Uterus (tissue), 4 donors: ENCODE data around the gene MTHFS. TPM values are rescaled to one million over a fixed set of nuclear protein-coding genes. Genes with fewer than 3 reads are reported as not detected.

Experiments
- DNase-seq, 2 donors: peaks; one replicate each; pipeline ENCODE4 v3.0.0-alpha.2; 2019 to 2020
- H3K27ac ChIP-seq, 2 donors: fragments of 200-600 bp; sonication (generic); 1 replicate in 1 of 2; 2 replicates in 1 of 2; pipeline ENCODE4 v1.5.1; 2016 to 2018
- H3K27me3 ChIP-seq, 2 donors: fragments of 200-600 bp; sonication (generic); one replicate each; pipeline ENCODE4 v1.5.1; 2018 to 2019; ENCODE audit warnings: control low read depth in 1 of 2
- H3K36me3 ChIP-seq, 2 donors: fragments of 200-600 bp; sonication (generic); one replicate each; pipeline ENCODE4 v1.5.1; 2019; ENCODE audit warnings: control low read depth in 1 of 2
- H3K4me1 ChIP-seq, 2 donors: fragments of 200-600 bp; sonication (generic); one replicate each; pipeline ENCODE4 v1.5.1; 2018 to 2019; ENCODE audit warnings: control low read depth in 1 of 2
- H3K4me3 ChIP-seq, 2 donors: fragments of 200-600 bp; sonication (generic); 1 replicate in 1 of 2; 2 replicates in 1 of 2; pipeline ENCODE4 v1.5.1; 2018 to 2019; ENCODE audit warnings: mild to moderate bottlenecking in 1 of 2
- H3K9me3 ChIP-seq, 2 donors: fragments of 200-600 bp; sonication (generic); one replicate each; pipeline ENCODE4 v1.5.1; 2019; ENCODE audit warnings: control low read depth in 1 of 2
- POLR2A ChIP-seq, 2 donors: fragments of 450-650 bp; IDR thresholded peaks; one replicate each; pipeline ENCODE4 v1.6.1; 2016; ENCODE audit warnings: antibody characterized with exemption in 2 of 2, mild to moderate bottlenecking in 1 of 2, moderate library complexity in 1 of 2
- intact Hi-C: fragments of 100-400 bp; cut with DNase I; formaldehyde crosslinking; loops from one replicate; pipeline ENCODE4 v1.15.1; 2023; ENCODE audit warnings: low total_unique reads
- total RNA-seq, 4 donors: library from RNA; depleted of rRNA in 3 of 4; stranded (reverse); fragments of >200 nt in 3 of 4; gene quantifications; one replicate each; pipeline versions ENCODE4 v1.1.0 to v1.2.4, GENCODE V29; 2014 to 2023
- TF ChIP-seq, protein P1 (sequence below), 4 experiments: fragments of 200-600 bp in 2 of 4; fragments of 450-650 bp in 2 of 4; sonication (generic) in 2 of 4; IDR thresholded peaks; one replicate each; pipeline ENCODE4 v1.5.1; 2016 to 2019; ENCODE audit warnings: antibody characterized with exemption in 4 of 4, mild to moderate bottlenecking in 2 of 4, moderate library complexity in 1 of 4
- donor health status: DM: yes; HTN: yes; CAD: no.

The MTHFS gene
- total RNA-seq, 4 donors from 2014 or later = 1.5 to 22.4 (median 7.4) TPM; not detected in 1

DNA sequence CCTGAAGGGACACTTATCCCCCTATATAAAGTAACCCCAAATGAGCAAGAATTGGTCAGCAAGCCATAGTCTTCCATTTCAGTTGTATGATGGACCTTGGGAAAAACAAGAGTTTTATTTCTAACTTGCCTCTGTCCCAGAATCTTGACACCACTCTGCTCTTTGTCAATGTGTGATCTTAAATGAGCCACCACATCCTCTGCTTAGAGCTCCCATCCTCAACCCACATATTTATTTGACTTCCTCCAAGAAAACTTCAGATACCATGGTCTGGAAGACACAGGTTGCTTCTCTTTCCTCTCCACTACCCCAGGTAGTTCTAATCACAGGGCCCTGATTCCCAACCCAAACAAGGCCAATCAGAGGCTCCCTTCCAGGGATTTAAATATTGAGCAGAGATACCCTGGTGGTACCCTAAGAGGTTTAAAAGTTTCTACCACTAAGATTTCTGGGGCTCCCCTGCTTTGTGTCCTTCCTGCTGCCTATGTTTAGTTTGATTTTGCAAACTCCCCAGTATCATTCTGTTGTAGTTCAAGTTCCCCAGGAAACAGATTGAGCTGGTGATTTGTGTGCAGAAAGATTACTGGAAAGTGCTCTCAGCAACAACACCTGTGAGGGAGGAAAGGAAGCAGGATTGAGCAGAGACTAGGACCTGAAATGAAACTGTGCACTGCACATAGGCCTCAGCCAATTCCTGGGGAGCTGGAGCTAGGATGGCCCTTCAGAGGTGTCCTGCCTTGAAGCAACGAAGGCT lies 64.3 kb downstream of the MTHFS start:
- no peak for DNase-seq
- H3K4me3 ChIP-seq = no peak overlapping the region
- no peaks in the 10 kb centered on the region for H3K36me3 ChIP-seq
- no peaks in the 10 kb centered on the region for H3K9me3 ChIP-seq
- no peaks in the 10 kb centered on the region for H3K4me1 ChIP-seq
- no peaks in the 10 kb centered on the region for H3K27me3 ChIP-seq
- H3K27ac ChIP-seq = no peak overlapping the region
- TF ChIP-seq POLR2A (IDR thresholded peaks at IDR 0.05) = no peak
- TF ChIP-seq, protein P1, sequence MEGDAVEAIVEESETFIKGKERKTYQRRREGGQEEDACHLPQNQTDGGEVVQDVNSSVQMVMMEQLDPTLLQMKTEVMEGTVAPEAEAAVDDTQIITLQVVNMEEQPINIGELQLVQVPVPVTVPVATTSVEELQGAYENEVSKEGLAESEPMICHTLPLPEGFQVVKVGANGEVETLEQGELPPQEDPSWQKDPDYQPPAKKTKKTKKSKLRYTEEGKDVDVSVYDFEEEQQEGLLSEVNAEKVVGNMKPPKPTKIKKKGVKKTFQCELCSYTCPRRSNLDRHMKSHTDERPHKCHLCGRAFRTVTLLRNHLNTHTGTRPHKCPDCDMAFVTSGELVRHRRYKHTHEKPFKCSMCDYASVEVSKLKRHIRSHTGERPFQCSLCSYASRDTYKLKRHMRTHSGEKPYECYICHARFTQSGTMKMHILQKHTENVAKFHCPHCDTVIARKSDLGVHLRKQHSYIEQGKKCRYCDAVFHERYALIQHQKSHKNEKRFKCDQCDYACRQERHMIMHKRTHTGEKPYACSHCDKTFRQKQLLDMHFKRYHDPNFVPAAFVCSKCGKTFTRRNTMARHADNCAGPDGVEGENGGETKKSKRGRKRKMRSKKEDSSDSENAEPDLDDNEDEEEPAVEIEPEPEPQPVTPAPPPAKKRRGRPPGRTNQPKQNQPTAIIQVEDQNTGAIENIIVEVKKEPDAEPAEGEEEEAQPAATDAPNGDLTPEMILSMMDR (IDR thresholded peaks at IDR 0.05) = no peak
- intact Hi-C loops = no loop called here

DNA sequence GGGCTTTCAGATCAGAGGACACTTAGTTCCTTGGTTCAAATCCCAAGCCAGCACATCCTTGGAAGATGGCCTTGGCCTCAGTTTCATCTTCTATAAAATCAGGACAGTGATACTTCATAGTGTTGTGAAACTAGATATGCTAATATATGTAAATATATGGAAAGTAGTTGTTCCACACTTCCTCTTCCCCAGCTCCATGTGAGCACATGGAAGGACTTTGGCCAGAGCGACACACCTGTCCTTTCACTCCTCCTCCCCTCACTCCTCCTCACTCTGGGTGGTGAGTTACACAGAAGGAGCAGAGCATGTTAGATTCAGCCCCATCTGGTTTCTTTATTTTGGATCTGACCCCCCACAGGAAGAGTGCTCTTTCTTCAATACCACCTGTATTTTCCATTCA lies 65.2 kb downstream of the MTHFS start:
- no peak overlapping the region for H3K4me3 ChIP-seq
- no peaks in the 10 kb centered on the region for H3K36me3 ChIP-seq
- no peaks in the 10 kb centered on the region for H3K27me3 ChIP-seq
- TF ChIP-seq POLR2A (IDR thresholded peaks at IDR 0.05) = no peak
- TF ChIP-seq, protein P1 (IDR thresholded peaks at IDR 0.05) = no peak
- no peak overlapping the region for H3K27ac ChIP-seq
- no peaks in the 10 kb centered on the region for H3K9me3 ChIP-seq
- intact Hi-C loops = no loop called here
- DNase-seq = no peak
- H3K4me1 ChIP-seq = no peaks in the 10 kb centered on the region

DNA sequence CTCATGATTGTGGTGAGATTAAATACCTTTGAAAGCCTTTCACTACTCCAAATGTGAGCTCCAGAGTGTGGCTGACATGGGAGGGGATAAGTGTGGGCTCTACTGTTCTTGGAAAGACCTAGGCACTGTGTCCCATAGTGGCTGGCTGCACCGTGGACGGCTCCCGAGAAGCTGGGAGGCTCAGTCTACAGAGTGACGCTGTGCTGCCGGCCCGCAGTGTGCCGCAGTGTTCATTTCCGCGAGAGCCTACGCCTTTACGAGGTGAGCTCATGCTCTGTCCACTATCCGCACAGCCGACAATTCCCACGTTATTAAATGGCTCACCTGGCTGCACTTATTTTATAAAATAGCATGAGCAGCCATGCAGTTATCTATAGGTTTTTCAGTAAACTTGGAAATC lies 66.9 kb downstream of the MTHFS start:
- Histone ChIP-seq H3K36me3 (no peaks in the 10 kb centered on the region), H3K9me3 (no peaks in the 10 kb centered on the region), H3K27me3 (no peaks in the 10 kb centered on the region), H3K4me1 (no peaks in the 10 kb centered on the region), H3K27ac (no peak overlapping the region), H3K4me3 (no peak overlapping the region)
- intact Hi-C loops = no loop called here
- no peak for DNase-seq
- TF ChIP-seq, protein P1 (IDR thresholded peaks at IDR 0.05) = no peak
- TF ChIP-seq POLR2A (IDR thresholded peaks at IDR 0.05) = no peak

DNA sequence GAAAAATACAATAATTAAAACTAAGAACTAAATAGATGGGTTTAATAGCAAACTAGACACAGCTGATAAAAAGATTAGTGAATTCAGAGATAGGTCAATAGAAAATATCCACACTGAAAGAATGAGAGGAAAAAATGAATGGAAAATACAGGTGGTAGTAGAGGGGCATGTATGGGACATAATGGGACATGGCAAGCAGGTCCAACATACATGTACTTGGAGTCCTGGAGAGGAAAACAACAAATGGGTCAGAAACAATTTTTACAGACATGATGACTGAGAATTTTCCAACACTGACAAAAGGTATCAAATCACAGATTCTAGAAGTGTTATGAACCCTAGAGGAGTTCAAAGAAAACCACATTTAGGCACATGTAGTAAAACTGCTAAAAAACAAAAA lies 68.4 kb downstream of the MTHFS start:
- H3K36me3 ChIP-seq = no peaks in the 10 kb centered on the region
- no peak for DNase-seq
- H3K9me3 ChIP-seq = no peaks in the 10 kb centered on the region
- H3K27me3 ChIP-seq = no peaks in the 10 kb centered on the region
- TF ChIP-seq, protein P1 (IDR thresholded peaks at IDR 0.05) = no peak
- no peak for TF ChIP-seq POLR2A (IDR thresholded peaks at IDR 0.05)
- no peaks in the 10 kb centered on the region for H3K4me1 ChIP-seq
- H3K4me3 ChIP-seq = no peak overlapping the region
- intact Hi-C loops = no loop called here
- no peak overlapping the region for H3K27ac ChIP-seq

DNA sequence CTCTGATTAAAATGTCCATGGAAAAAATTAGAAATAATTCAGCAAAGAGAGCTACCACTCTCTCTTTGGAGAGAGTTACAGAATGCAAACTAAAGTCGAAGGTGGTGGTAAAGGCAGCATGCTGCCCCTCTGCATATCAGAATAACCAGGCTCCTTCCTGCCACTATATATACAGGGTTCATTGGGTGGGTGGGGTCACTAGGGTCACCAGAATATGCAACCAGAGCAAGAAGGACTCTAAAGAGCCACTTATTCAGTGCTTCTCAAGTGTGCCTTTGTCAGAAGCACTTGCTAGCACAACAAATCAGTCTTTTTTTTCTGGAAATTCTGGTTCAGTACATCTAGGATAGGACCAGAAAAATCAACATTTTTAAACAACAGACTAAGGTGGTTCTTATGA lies 70.0 kb downstream of the MTHFS start:
- Histone ChIP-seq H3K9me3 (no peaks in the 10 kb centered on the region), H3K36me3 (no peaks in the 10 kb centered on the region), H3K27ac (no peak overlapping the region), H3K4me3 (no peak overlapping the region), H3K4me1 (no peaks in the 10 kb centered on the region), H3K27me3 (no peaks in the 10 kb centered on the region)
- TF ChIP-seq, protein P1 (IDR thresholded peaks at IDR 0.05) = no peak
- no peak for TF ChIP-seq POLR2A (IDR thresholded peaks at IDR 0.05)
- intact Hi-C loops = no loop called here
- DNase-seq = no peak
